Stomach (tissue), 9 donors: ENCODE measurements around the gene WDR26. TPM values are rescaled to one million over a fixed set of nuclear protein-coding genes. Genes with fewer than 3 reads are reported as not detected.
A peak's percentile ranks its signal among the peaks of the same experiment; 100 is the strongest.

ENCODE experiments used
- DNase-seq, 2 donors: peaks; one replicate each; pipeline versions ENCODE4 v3.0.0 to v3.0.0-alpha.2; 2013 to 2019
- H3K27ac ChIP-seq, 5 donors: fragments of 200-600 bp in 4 of 5; sonication (generic) in 4 of 5; one replicate each; pipeline ENCODE4 v1.5.1; 2013 to 2019; ENCODE audit warnings: mild to moderate bottlenecking in 1 of 5, moderate library complexity in 1 of 5
- H3K27me3 ChIP-seq, 3 donors: fragments of 200-600 bp; sonication (generic); one replicate each; pipeline ENCODE4 v1.5.1; 2017 to 2019; ENCODE audit warnings: mixed run types in 1 of 3
- H3K36me3 ChIP-seq, 4 donors: fragments of 200-600 bp; sonication (generic); 1 replicate in 3 of 4; 2 replicates in 1 of 4; pipeline ENCODE4 v1.5.1; 2016 to 2019
- H3K4me1 ChIP-seq, 4 donors: fragments of 200-600 bp; sonication (generic); one replicate each; pipeline ENCODE4 v1.5.1; 2016 to 2019
- H3K4me3 ChIP-seq, 4 donors: fragments of 200-600 bp; sonication (generic) in 3 of 4; one replicate each; pipeline ENCODE4 v1.5.1; 2016 to 2019; ENCODE audit warnings: mild to moderate bottlenecking in 1 of 4
- H3K9me3 ChIP-seq, 4 donors: fragments of 200-600 bp; sonication (generic); one replicate each; pipeline ENCODE4 v1.5.1; 2016 to 2019
- EP300 ChIP-seq: sonication (generic); formaldehyde crosslinking; IDR thresholded peaks from one replicate; pipeline ENCODE4 v1.6.1; 2017; ENCODE audit warnings: antibody characterized with exemption
- POLR2A ChIP-seq, 4 donors: fragments of 450-650 bp; IDR thresholded peaks; one replicate each; pipeline ENCODE4 v1.6.1; 2016; ENCODE audit warnings: antibody characterized with exemption in 4 of 4, control low read depth in 2 of 4, mild to moderate bottlenecking in 1 of 4, moderate library complexity in 1 of 4
- POLR2AphosphoS5 ChIP-seq, 3 donors: sonication (generic); formaldehyde crosslinking; IDR thresholded peaks; one replicate each; pipeline ENCODE4 v1.6.1; 2016; ENCODE audit warnings: antibody characterized with exemption in 3 of 3
- WGBS, 5 donors: extraction: QIAGEN DNeasy Blood & Tissue Kit in 3 of 5; methylation state at CpG; one replicate each; pipeline versions ENCODE4 v1.1.5 to v1.1.7; 2013 to 2018; 5-methylcytosine and 5-hydroxymethylcytosine counted together
- intact Hi-C: fragments of 100-400 bp; cut with DNase I; formaldehyde crosslinking; loops from one replicate; pipeline ENCODE4 v1.15.1; 2023; ENCODE audit warnings: low total_unique reads
- polyA plus RNA-seq, 3 donors: library from polyadenylated mRNA; stranded (reverse); fragments of 200-250 nt; gene quantifications; one replicate each; pipeline ENCODE4 v1.2.3, GENCODE V29; 2013
- total RNA-seq, 5 donors: library from RNA; depleted of rRNA; stranded (reverse); fragments of >200 nt; gene quantifications; one replicate each; pipeline versions ENCODE4 v1.1.0 to v1.2.3, GENCODE V29; 2014 to 2016
- TF ChIP-seq, protein P1 (sequence below), 7 experiments: fragments of 450-650 bp in 4 of 7; fragments of 200-600 bp in 3 of 7; sonication (generic) in 3 of 7; IDR thresholded peaks; one replicate each; pipeline ENCODE4 v1.5.1; 2016 to 2019; ENCODE audit warnings: antibody characterized with exemption in 7 of 7, control low read depth in 2 of 7, mild to moderate bottlenecking in 1 of 7
- donor health status: healthy with polysubstance abuse.
- donor health status: Bipolar disorder and iron deficiency.
- donor health status: healthy.

Gene WDR26
- total and polyA plus RNA-seq, 8 donors = 17.0 to 154 (median 26.0) TPM

DNA sequence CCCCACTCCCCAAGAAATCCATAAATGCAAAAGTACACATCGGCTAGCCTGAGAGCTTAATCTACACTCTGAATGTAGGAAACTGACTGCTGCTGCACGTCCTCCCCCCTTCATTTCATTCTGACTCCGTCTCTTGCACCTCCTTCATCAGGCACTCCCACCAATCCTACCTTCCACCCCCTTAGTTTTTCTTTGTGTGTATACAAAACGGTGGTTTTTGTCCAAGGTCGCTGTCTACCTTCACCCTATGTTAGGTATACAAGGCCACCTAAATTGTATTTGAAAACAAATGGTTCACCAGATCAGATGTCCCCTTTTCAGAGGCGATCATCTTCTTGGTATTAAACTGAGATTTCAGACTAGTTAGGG, 1.9 kb downstream of the WDR26 start:
- Histone ChIP-seq H3K9me3 (no peaks in the 10 kb centered on the region), H3K4me3 (peak overlapping the region; percentile 88 to 97 (median 92)), H3K4me1 (peaks cover 39 to 77% (median 55%) of the 10 kb centered on the region in 4 donors), H3K27ac (peak overlapping the region in 4 of 5 donors; percentile 96 to 97 (median 97)), H3K27me3 (no peaks in the 10 kb centered on the region), H3K36me3 (peaks cover 0 to 18% (median 8%) of the 10 kb centered on the region in 4 donors)
- intact Hi-C loops = no loop called here
- 1 to 6% (median 3%) methylated on average over 6 of the region's 6 CpGs for WGBS, 5 donors
- DNase-seq = peak in 1 of 2 donors; percentile 45
- no peak for TF ChIP-seq POLR2AphosphoS5 (IDR thresholded peaks at IDR 0.05)
- TF ChIP-seq EP300 = no peak
- TF ChIP-seq, protein P1, sequence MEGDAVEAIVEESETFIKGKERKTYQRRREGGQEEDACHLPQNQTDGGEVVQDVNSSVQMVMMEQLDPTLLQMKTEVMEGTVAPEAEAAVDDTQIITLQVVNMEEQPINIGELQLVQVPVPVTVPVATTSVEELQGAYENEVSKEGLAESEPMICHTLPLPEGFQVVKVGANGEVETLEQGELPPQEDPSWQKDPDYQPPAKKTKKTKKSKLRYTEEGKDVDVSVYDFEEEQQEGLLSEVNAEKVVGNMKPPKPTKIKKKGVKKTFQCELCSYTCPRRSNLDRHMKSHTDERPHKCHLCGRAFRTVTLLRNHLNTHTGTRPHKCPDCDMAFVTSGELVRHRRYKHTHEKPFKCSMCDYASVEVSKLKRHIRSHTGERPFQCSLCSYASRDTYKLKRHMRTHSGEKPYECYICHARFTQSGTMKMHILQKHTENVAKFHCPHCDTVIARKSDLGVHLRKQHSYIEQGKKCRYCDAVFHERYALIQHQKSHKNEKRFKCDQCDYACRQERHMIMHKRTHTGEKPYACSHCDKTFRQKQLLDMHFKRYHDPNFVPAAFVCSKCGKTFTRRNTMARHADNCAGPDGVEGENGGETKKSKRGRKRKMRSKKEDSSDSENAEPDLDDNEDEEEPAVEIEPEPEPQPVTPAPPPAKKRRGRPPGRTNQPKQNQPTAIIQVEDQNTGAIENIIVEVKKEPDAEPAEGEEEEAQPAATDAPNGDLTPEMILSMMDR (IDR thresholded peaks at IDR 0.05) = no peak
- TF ChIP-seq POLR2A (IDR thresholded peaks at IDR 0.05) = no peak

DNA sequence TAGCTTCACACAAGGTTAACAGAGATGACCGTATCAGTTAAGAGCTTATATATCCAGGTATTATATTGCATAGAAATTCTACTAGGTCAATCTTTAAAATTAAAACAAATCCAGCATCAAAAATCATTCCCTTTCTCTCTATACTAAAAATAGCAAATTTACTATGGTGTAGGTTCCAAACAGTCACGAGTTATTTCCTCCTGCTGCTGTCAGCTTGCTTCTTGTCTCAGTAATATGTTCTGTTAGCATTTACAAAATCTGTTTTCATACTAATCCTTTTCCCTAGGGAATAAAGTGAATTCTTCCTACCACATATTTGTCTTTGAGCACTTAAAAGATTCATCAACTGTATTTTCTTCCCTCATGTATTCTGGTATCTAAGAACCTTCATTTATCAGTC, 2.5 kb downstream of the WDR26 start:
- Histone ChIP-seq H3K4me3 (peak overlapping the region; percentile 88 to 97 (median 92)), H3K9me3 (no peaks in the 10 kb centered on the region), H3K36me3 (peaks cover 0 to 23% (median 8%) of the 10 kb centered on the region in 4 donors), H3K27ac (peak overlapping the region in 4 of 5 donors; percentile 96 to 97 (median 97)), H3K4me1 (peaks cover 44 to 81% (median 60%) of the 10 kb centered on the region in 4 donors), H3K27me3 (no peaks in the 10 kb centered on the region)
- intact Hi-C loops = no loop called here
- WGBS, 5 donors = 4 to 14% (median 7%) methylated on average over 2 of the region's 2 CpGs
- no peak for TF ChIP-seq POLR2A (IDR thresholded peaks at IDR 0.05)
- TF ChIP-seq EP300 = no peak
- TF ChIP-seq POLR2AphosphoS5 (IDR thresholded peaks at IDR 0.05) = no peak
- TF ChIP-seq, protein P1 (IDR thresholded peaks at IDR 0.05) = no peak
- no peak for DNase-seq

DNA sequence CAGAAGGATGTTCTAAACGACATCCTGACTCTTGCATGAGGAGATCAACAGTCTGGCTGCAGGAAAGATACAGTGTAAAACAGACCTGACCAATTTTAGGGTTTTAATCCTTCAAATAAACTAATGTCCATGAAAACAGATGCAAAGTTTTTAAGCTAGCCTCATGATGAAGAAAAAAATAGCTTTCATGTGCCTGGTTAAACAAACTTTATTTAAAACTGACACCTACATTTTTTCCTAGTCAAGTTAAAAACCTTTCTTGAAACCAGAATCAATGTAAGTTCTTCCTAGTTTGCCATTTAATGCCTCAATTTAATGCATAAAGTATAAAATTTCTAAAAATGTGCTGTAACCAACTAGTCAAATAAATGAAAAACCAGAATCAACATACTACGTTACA, 2.9 kb downstream of the WDR26 start:
- Histone ChIP-seq H3K27me3 (no peaks in the 10 kb centered on the region), H3K9me3 (no peaks in the 10 kb centered on the region), H3K36me3 (peaks cover 0 to 25% (median 8%) of the 10 kb centered on the region in 4 donors), H3K4me1 (peaks cover 46 to 78% (median 63%) of the 10 kb centered on the region in 4 donors), H3K27ac (peak overlapping the region in 4 of 5 donors; percentile 96 to 97 (median 97)), H3K4me3 (peak overlapping the region; percentile 88 to 97 (median 92))
- TF ChIP-seq POLR2A (IDR thresholded peaks at IDR 0.05) (no peak), EP300 (no peak)
- TF ChIP-seq, protein P1 (IDR thresholded peaks at IDR 0.05) = no peak
- intact Hi-C loops = no loop called here
- 3 to 24% (median 10%) methylated on average over 2 of the region's 2 CpGs for WGBS, 5 donors
- no peak for DNase-seq

DNA sequence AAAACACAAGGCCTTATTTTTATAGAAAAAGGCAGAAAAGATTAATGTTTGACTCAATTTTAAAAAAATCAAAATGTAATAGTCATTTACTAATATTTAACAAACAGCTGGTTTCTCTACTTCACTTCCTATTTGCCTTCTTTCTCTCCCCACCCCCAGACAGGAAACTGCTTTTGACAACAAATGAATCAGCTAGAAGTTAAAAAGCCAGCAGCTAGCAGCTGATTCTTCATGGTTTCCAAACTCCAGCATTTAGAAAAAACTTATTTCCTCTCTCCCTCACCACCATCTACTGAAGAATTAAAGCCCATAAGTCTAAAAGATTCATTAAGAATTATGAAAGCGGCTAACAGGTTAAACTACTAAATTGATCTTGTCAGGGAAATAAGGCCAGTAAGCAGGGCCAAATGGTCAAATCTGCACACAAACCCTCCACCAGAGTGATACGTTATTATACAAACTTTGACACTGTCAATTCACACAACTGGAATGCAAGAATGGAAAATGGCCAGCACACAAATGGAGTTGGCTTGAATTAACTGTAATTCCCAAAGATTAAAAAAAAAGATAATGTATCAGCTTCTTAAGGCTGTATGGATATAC, 4.0 kb downstream of the WDR26 start:
- Histone ChIP-seq H3K4me1 (peaks cover 39 to 74% (median 55%) of the 10 kb centered on the region in 4 donors), H3K36me3 (peaks cover 0 to 35% (median 15%) of the 10 kb centered on the region in 4 donors), H3K4me3 (peak overlapping the region in 3 of 4 donors; percentile 8 to 97 (median 91)), H3K9me3 (no peaks in the 10 kb centered on the region), H3K27me3 (no peaks in the 10 kb centered on the region), H3K27ac (peak overlapping the region in 4 of 5 donors; percentile 96 to 97 (median 97))
- TF ChIP-seq, protein P1 (IDR thresholded peaks at IDR 0.05) = no peak
- TF ChIP-seq POLR2AphosphoS5 (IDR thresholded peaks at IDR 0.05) (no peak), EP300 (no peak), POLR2A (IDR thresholded peaks at IDR 0.05) (no peak)
- 13 to 25% (median 22%) methylated on average over 2 of the region's 2 CpGs for WGBS, 5 donors
- peak in 1 of 2 donors; percentile 83 for DNase-seq
- intact Hi-C loops = no loop called here
